Mucosa of descending colon (tissue), 3 donors: ENCODE data around the gene TPMT. TPM values are rescaled to one million over a fixed set of nuclear protein-coding genes. Genes with fewer than 3 reads are reported as not detected.
"Not testable (repeated sequence)": the region's sequence is repeated elsewhere in the genome, so short reads cannot be mapped to it uniquely, and the experiment has no call there.

Experiments used
- ATAC-seq: fragments of 200-7000 bp; cut with Tn5 transposase; one replicate; pipeline ENCODE4 v1.9.1; 2020; ENCODE audit warnings: mild to moderate bottlenecking, moderate library complexity
- DNase-seq, 3 donors: peaks; one replicate each; pipeline ENCODE4 v3.0.0-alpha.2; 2020
- H3K36me3 ChIP-seq: fragments of 200-600 bp; one replicate; pipeline ENCODE4 v1.8.0; 2021; ENCODE audit warnings: low read depth, mild to moderate bottlenecking
- H3K4me1 ChIP-seq: fragments of 200-600 bp; one replicate; pipeline ENCODE4 v1.8.0; 2021; ENCODE audit warnings: low read depth, mild to moderate bottlenecking
- H3K4me3 ChIP-seq: fragments of 200-600 bp; one replicate; pipeline ENCODE4 v1.8.0; 2021; ENCODE audit warnings: mild to moderate bottlenecking
- H3K9me3 ChIP-seq: fragments of 200-600 bp; one replicate; pipeline ENCODE4 v1.8.0; 2021; ENCODE audit warnings: mild to moderate bottlenecking
- intact Hi-C, 2 donors: fragments of 100-400 bp; cut with DNase I in 1 of 2; cut with micrococcal nuclease in 1 of 2; formaldehyde crosslinking; loops; one replicate each; pipeline versions ENCODE4 v1.11.0 to v1.11.1; 2022; cut with DNase I, micrococcal nuclease
- total RNA-seq, 3 donors: library from RNA; stranded (reverse); fragmentation: NEBNext Ultra II Directional in 2 of 3; extraction: Animal tissue kit (Norgen Biotek cat#: 25700) in 2 of 3; gene quantifications; one replicate each; pipeline versions ENCODE4 v1.2.1 to v1.2.4, GENCODE V29; 2021 to 2023
- TF ChIP-seq, protein P1 (sequence below): fragments of 200-600 bp; IDR thresholded peaks from one replicate; pipeline ENCODE4 v1.8.0; 2022; ENCODE audit warnings: antibody characterized with exemption, mild to moderate bottlenecking
- donor health status: DM: no; HTN: no; CAD: no; lungs with moderate emphysema.
- donor health status: DM: no; HTN: no; CAD: no.
- donor health status: DM: no; HTN: yes; CAD: no.

Gene TPMT
- total RNA-seq, 3 donors from 2014 or later, result 28.7 to 68.8 (median 50.5) TPM

- peak; percentile 87 for ATAC-seq
- intact Hi-C loops, result no loop called here
- TF ChIP-seq, protein P1, sequence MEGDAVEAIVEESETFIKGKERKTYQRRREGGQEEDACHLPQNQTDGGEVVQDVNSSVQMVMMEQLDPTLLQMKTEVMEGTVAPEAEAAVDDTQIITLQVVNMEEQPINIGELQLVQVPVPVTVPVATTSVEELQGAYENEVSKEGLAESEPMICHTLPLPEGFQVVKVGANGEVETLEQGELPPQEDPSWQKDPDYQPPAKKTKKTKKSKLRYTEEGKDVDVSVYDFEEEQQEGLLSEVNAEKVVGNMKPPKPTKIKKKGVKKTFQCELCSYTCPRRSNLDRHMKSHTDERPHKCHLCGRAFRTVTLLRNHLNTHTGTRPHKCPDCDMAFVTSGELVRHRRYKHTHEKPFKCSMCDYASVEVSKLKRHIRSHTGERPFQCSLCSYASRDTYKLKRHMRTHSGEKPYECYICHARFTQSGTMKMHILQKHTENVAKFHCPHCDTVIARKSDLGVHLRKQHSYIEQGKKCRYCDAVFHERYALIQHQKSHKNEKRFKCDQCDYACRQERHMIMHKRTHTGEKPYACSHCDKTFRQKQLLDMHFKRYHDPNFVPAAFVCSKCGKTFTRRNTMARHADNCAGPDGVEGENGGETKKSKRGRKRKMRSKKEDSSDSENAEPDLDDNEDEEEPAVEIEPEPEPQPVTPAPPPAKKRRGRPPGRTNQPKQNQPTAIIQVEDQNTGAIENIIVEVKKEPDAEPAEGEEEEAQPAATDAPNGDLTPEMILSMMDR, result no peak
- Histone ChIP-seq H3K4me1 (peaks cover 17% of the 10 kb centered on the region), H3K4me3 (no peak overlapping the region), H3K36me3 (no peaks in the 10 kb centered on the region), H3K9me3 (peaks cover 4% of the 10 kb centered on the region)
- DNase-seq, result peak in 2 of 3 donors; percentile 53 to 64
These were observed 25.0 kb upstream of the TPMT start for GRCh38 chr6:18179770-18180356.

GRCh38 chr6:18178960-18179615 is 24.2 kb upstream of the TPMT start:
- H3K9me3 ChIP-seq, result peaks cover 4% of the 10 kb centered on the region
- TF ChIP-seq, protein P1, result no peak
- DNase-seq (no peak), ATAC-seq (no peak)
- H3K36me3 ChIP-seq, result no peaks in the 10 kb centered on the region
- H3K4me1 ChIP-seq, result peaks cover 17% of the 10 kb centered on the region
- intact Hi-C loops, result no loop called here
- no peak overlapping the region for H3K4me3 ChIP-seq

DNA sequence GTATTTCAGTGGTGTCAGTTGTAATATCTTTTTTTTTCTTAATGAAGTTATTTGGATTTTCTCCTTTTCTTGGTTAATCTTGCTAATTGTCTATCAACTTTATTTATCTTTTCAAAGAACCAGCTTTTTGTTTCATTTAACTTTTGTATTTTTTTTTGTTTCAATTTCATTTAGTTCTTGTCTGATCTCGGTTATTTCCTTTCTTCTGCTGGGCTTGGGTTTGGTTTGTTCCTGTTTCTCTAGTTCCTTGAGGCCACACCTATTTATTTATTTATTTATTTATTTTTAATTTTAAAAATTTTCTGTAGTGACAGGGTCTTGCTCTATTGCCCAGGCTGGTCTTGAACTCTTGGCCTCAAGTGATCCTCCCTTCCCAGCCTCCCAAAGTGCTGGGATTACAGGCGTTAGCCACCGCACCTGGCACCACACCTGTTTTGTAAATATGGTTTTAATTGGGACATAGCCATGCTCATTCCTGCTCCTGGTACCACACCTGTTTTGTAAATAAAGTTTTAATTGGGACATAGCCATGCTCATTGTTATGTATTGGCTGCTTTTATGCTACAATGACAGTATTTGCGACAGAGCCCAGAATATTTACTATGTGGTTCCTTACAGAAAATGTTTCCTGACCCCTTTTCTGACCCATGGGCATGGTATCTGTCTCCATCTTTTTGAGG is 22.5 kb upstream of the TPMT start:
- ATAC-seq (peak; percentile 90), DNase-seq (peak in 2 of 3 donors; percentile 47 to 52)
- TF ChIP-seq, protein P1, result no peak
- Histone ChIP-seq H3K36me3 (no peaks in the 10 kb centered on the region), H3K4me3 (no peak overlapping the region), H3K4me1 (peaks cover 17% of the 10 kb centered on the region), H3K9me3 (peaks cover 4% of the 10 kb centered on the region)
- intact Hi-C loops, result no loop called here

DNA sequence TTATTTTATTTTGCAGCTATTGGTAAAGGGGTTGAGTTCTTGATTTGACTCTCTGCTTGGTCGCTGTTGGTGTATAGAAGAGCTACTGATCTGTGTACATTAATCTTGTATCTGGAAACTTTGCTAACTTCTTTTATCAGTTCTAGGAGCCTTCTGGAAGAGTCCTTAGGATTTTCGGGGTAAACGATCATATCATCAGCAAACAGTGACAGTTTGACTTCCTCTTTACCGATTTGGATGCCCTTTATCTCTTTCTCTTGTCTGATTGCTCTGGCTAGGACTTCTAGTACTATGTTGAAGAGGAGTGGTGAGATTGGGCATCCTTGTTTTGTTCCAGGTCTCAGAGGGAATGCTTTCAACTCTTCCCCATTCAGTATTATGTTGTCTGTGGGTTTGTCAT is 21.3 kb upstream of the TPMT start:
- intact Hi-C loops, H3K36me3 ChIP-seq, H3K9me3 ChIP-seq, DNase-seq, ATAC-seq, H3K4me3 ChIP-seq: not testable (repeated sequence)
- H3K4me1 ChIP-seq, result peaks cover 17% of the 10 kb centered on the region

DNA sequence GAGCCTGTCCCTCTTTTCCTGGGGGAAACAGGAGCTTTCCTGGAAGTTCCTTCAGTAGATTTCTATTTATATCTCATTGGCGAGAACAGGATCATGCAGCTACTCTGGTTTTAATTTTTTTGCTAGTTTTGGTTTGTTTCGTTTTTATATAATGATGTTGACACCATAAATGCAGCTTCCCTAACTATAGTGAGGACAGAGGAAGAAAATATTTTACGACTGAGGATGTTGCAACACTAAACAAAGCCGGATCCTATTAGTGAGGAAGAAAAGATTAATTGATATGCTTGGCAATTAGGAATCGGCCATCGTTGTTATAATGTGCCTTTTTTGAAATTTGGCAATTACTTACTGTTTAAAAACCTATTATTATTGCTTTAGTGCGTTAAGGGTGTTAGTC is 17.0 kb upstream of the TPMT start:
- H3K4me3 ChIP-seq, result no peak overlapping the region
- DNase-seq (no peak), ATAC-seq (no peak)
- TF ChIP-seq, protein P1, result no peak
- H3K36me3 ChIP-seq, result peaks cover 7% of the 10 kb centered on the region
- H3K4me1 ChIP-seq, result no peaks in the 10 kb centered on the region
- intact Hi-C loops, result no loop called here
- H3K9me3 ChIP-seq, result no peaks in the 10 kb centered on the region

- DNase-seq (no peak), ATAC-seq (no peak)
- TF ChIP-seq, protein P1, result no peak
- Histone ChIP-seq H3K4me3 (no peak overlapping the region), H3K9me3 (no peaks in the 10 kb centered on the region), H3K36me3 (peaks cover 7% of the 10 kb centered on the region), H3K4me1 (no peaks in the 10 kb centered on the region)
- intact Hi-C loops, result no loop called here
These were observed 13.4 kb upstream of the TPMT start for GRCh38 chr6:18168264-18168663.
